ENCODE data around the gene FAM153A.
"Not testable (repeated sequence)": the region's sequence is repeated elsewhere in the genome, so short reads cannot be mapped to it uniquely, and the experiment has no call there.

GRCh38 chr5:177824776-177825175 is 42.1 kb upstream of the FAM153A start:
- TF ChIP-seq CTCF (IDR thresholded peaks at IDR 0.05; ENCODE audit: low read length); EZH2 (IDR thresholded peaks at IDR 0.05; ENCODE audit: borderline replicate concordance, low read length): not testable (repeated sequence)

All from OCI-LY1 (cell line).